ENCODE measurements around the gene HCFC1.

The HCFC1 gene

GRCh38 chrX:153974003-153974725, 2.5 kb upstream of the HCFC1 start:
- H3K9me3 ChIP-seq (ENCODE audit: control insufficient read depth, low read length): no peaks in the 10 kb centered on the region
- H3K27me3 ChIP-seq (ENCODE audit: control insufficient read depth, insufficient read depth, low read length, poor library complexity, severe bottlenecking): no peaks in the 10 kb centered on the region
- no peaks in the 10 kb centered on the region for H3K36me3 ChIP-seq (ENCODE audit: control insufficient read depth, insufficient read depth, low read length)
- H3K4me3 ChIP-seq (ENCODE audit: insufficient read depth, low read depth, low read length): no peak overlapping the region
- 91 to 92% methylated on average over 14 of the region's 14 CpGs for WGBS, 2 experiments
- no peaks in the 10 kb centered on the region for H3K4me1 ChIP-seq (ENCODE audit: control insufficient read depth, insufficient read depth, low read length)
- no peak overlapping the region for H3K27ac ChIP-seq (ENCODE audit: insufficient read depth, low read depth, low read length, poor library complexity, severe bottlenecking)

GRCh38 chrX:153973127-153974002, 1.7 kb upstream of the HCFC1 start:
- Histone ChIP-seq H3K4me3 (ENCODE audit: insufficient read depth, low read depth, low read length) (peak overlapping the region; percentile 59), H3K4me1 (ENCODE audit: control insufficient read depth, insufficient read depth, low read length) (peaks cover 3% of the 10 kb centered on the region), H3K36me3 (ENCODE audit: control insufficient read depth, insufficient read depth, low read length) (no peaks in the 10 kb centered on the region), H3K27me3 (ENCODE audit: control insufficient read depth, insufficient read depth, low read length, poor library complexity, severe bottlenecking) (no peaks in the 10 kb centered on the region), H3K27ac (ENCODE audit: insufficient read depth, low read depth, low read length, poor library complexity, severe bottlenecking) (peak overlapping the region; percentile 99), H3K9me3 (ENCODE audit: control insufficient read depth, low read length) (no peaks in the 10 kb centered on the region)
- 74 to 80% methylated on average over 14 to 15 of the region's 20 CpGs for WGBS, 2 experiments

- Histone ChIP-seq H3K9me3 (ENCODE audit: control insufficient read depth, low read length) (no peaks in the 10 kb centered on the region), H3K4me3 (ENCODE audit: insufficient read depth, low read depth, low read length) (peak within 1 kb of the TSS; percentile 59)
- WGBS, 2 experiments: 0% methylated on average over 101 to 103 of the region's 103 CpGs
Measured at GRCh38 chrX:153972368-153973126, 929 bp upstream of the HCFC1 start, which contains the start of gene TMEM187. Gene TMEM187 (plus strand): TSS chrX:153972754. CDS start chrX:153982063, 9,309 bp downstream.

DNA sequence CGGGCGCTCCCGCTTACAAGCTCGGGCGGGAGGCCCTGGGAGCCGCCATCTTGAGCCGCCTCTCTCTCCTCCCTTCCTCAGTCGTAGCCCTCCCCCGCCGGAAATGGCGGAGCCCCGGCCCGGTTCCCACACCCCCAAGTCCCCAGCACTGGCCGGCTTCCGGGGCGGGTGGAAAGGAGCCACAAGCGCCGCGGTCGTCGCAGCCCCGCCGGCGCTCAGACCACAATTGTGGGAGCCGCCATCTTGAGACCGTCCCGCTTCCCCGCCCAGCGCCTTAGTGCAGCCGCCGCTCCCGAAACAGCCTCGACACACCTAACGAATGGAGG, 531 bp downstream of the HCFC1 start:
- H3K4me3 ChIP-seq (ENCODE audit: insufficient read depth, low read depth, low read length): peak overlapping the region; percentile 59
- WGBS, 2 experiments: 0% methylated on average over 34 of the region's 34 CpGs

More at GRCh38 chrX:153972368-153973126, 929 bp upstream of the HCFC1 start, which contains the start of gene TMEM187:
- Histone ChIP-seq H3K27me3 (ENCODE audit: control insufficient read depth, insufficient read depth, low read length, poor library complexity, severe bottlenecking) (no peaks in the 10 kb centered on the region), H3K36me3 (ENCODE audit: control insufficient read depth, insufficient read depth, low read length) (no peaks in the 10 kb centered on the region), H3K4me1 (ENCODE audit: control insufficient read depth, insufficient read depth, low read length) (peaks cover 11% of the 10 kb centered on the region), H3K27ac (ENCODE audit: insufficient read depth, low read depth, low read length, poor library complexity, severe bottlenecking) (peak within 1 kb of the TSS; percentile 99)

DNA sequence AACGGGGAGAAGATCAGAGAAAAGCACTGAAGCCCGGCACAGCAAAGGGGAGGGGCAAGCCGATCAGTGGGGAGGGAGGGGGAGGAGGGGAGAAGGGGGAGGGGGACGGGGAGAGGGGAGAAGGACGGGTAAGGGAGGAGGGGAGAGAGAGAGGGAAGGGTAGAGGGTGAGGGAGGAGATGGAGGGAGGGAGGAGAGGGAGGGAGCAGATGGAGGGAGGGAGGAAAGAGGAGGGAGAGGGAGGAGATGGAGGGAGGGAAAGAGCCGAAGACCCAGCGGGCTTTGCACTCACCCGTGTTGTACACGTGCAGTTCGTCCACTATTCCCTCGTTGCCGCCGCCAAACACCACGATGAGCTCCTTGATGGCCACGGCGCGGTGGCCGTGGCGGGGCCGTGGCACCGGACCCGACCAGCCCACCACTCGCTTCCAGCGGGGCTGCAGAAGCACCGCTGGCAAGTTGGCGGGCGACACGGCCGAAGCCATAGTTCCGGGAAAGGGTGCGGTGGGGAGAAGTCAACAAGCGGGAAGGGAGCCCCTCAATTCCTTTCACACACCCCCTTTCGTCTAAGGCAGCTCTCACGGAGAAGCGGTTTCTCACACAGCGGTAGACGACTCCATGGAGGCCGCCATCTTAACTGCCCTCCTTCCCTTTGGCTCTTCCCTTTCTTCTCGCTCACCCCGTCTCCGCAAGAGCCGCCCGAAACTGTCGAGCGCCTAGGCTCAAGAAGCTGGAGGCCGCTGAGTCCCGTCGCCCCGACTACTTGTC, 1.1 kb downstream of the HCFC1 start:
- Histone ChIP-seq H3K4me1 (ENCODE audit: control insufficient read depth, insufficient read depth, low read length) (peaks cover 21% of the 10 kb centered on the region), H3K36me3 (ENCODE audit: control insufficient read depth, insufficient read depth, low read length) (no peaks in the 10 kb centered on the region), H3K4me3 (ENCODE audit: insufficient read depth, low read depth, low read length) (peak overlapping the region; percentile 59), H3K9me3 (ENCODE audit: control insufficient read depth, low read length) (no peaks in the 10 kb centered on the region), H3K27ac (ENCODE audit: insufficient read depth, low read depth, low read length, poor library complexity, severe bottlenecking) (peak overlapping the region; percentile 99), H3K27me3 (ENCODE audit: control insufficient read depth, insufficient read depth, low read length, poor library complexity, severe bottlenecking) (no peaks in the 10 kb centered on the region)
- 0% methylated on average over 47 of the region's 49 CpGs for WGBS, 2 experiments

More for the DNA sequence above, 531 bp downstream of the HCFC1 start:
- H3K9me3 ChIP-seq (ENCODE audit: control insufficient read depth, low read length): no peaks in the 10 kb centered on the region
- H3K27ac ChIP-seq (ENCODE audit: insufficient read depth, low read depth, low read length, poor library complexity, severe bottlenecking): peak overlapping the region; percentile 99
- H3K36me3 ChIP-seq (ENCODE audit: control insufficient read depth, insufficient read depth, low read length): no peaks in the 10 kb centered on the region
- no peaks in the 10 kb centered on the region for H3K27me3 ChIP-seq (ENCODE audit: control insufficient read depth, insufficient read depth, low read length, poor library complexity, severe bottlenecking)
- peaks cover 21% of the 10 kb centered on the region for H3K4me1 ChIP-seq (ENCODE audit: control insufficient read depth, insufficient read depth, low read length)

DNA sequence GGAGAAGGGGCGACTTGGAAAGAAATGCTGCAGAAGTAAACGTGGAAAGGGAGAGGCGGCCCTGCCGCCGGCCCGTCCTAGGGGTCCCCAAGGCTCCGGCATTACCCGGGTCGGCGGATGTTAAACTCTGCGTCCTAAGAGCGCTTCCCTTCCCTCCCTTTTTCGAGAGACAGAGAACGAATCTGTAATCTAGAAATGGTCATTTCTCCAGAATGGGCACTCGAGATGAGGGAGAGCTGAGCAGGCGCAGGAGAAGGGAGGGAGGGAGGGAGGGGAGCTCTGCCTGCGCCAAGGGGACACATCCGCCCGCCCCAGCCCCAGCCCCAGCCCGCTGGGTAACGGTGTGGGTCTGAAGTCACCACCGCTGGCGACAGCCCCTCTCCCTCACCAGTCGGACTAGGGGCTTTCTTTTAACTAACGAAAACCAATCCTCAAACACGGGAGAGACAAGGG, 1.7 kb downstream of the HCFC1 start:
- peaks cover 21% of the 10 kb centered on the region for H3K4me1 ChIP-seq (ENCODE audit: control insufficient read depth, insufficient read depth, low read length)
- H3K27ac ChIP-seq (ENCODE audit: insufficient read depth, low read depth, low read length, poor library complexity, severe bottlenecking): no peak overlapping the region
- H3K27me3 ChIP-seq (ENCODE audit: control insufficient read depth, insufficient read depth, low read length, poor library complexity, severe bottlenecking): no peaks in the 10 kb centered on the region
- H3K36me3 ChIP-seq (ENCODE audit: control insufficient read depth, insufficient read depth, low read length): no peaks in the 10 kb centered on the region
- WGBS, 2 experiments: 1 to 2% methylated on average over 23 to 24 of the region's 26 CpGs
- no peaks in the 10 kb centered on the region for H3K9me3 ChIP-seq (ENCODE audit: control insufficient read depth, low read length)
- peak overlapping the region; percentile 59 for H3K4me3 ChIP-seq (ENCODE audit: insufficient read depth, low read depth, low read length)

DNA sequence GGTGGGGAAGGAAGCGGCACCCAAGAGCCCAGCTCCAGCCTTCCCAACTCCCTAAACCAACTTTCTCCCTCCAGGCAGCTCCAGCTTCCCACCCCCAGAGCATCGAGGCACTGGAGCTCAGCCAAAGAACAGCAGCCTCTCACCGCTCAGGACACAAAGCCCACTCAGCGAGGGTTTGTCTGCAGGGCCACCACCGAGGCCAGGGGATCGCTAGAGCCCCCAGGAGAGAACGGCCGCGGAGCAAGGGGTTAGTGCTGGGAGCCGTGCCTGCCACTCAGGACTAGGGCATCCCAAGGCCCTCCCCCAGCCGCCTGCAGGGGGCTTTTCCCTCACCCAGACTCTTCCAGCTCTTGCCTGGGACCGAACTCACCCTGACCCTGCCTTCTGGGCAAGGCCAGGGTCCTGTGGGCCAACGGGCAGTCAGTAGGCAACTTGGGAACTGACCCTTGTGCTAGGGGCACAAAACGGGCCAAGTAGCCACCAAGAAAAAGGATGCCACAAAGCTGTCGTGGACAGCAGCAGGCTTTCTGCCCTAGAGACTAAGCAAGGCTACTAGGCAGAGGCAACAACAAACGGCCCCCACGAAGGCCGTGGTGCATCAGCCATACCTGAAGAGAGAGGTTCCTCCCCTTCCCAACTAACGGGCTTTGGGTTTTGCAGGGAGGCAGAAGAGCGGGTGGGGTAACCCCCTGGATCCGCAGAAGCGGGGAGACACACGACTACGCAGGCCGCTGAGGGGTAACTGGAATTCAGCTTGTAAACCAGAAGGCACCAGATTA, 2.3 kb downstream of the HCFC1 start:
- WGBS, 2 experiments: 3 to 4% methylated on average over 24 to 25 of the region's 25 CpGs
- Histone ChIP-seq H3K9me3 (ENCODE audit: control insufficient read depth, low read length) (no peaks in the 10 kb centered on the region), H3K27me3 (ENCODE audit: control insufficient read depth, insufficient read depth, low read length, poor library complexity, severe bottlenecking) (no peaks in the 10 kb centered on the region), H3K4me3 (ENCODE audit: insufficient read depth, low read depth, low read length) (peak overlapping the region; percentile 59), H3K4me1 (ENCODE audit: control insufficient read depth, insufficient read depth, low read length) (peaks cover 21% of the 10 kb centered on the region), H3K27ac (ENCODE audit: insufficient read depth, low read depth, low read length, poor library complexity, severe bottlenecking) (no peak overlapping the region), H3K36me3 (ENCODE audit: control insufficient read depth, insufficient read depth, low read length) (no peaks in the 10 kb centered on the region)

GRCh38 chrX:153968754-153969124, 2.9 kb downstream of the HCFC1 start:
- Histone ChIP-seq H3K4me1 (ENCODE audit: control insufficient read depth, insufficient read depth, low read length) (peaks cover 21% of the 10 kb centered on the region), H3K27me3 (ENCODE audit: control insufficient read depth, insufficient read depth, low read length, poor library complexity, severe bottlenecking) (no peaks in the 10 kb centered on the region), H3K36me3 (ENCODE audit: control insufficient read depth, insufficient read depth, low read length) (no peaks in the 10 kb centered on the region), H3K9me3 (ENCODE audit: control insufficient read depth, low read length) (no peaks in the 10 kb centered on the region), H3K27ac (ENCODE audit: insufficient read depth, low read depth, low read length, poor library complexity, severe bottlenecking) (peak overlapping the region; percentile 26), H3K4me3 (ENCODE audit: insufficient read depth, low read depth, low read length) (peak overlapping the region; percentile 59)
- WGBS, 2 experiments: 13 to 14% methylated on average over 8 to 12 of the region's 12 CpGs

DNA sequence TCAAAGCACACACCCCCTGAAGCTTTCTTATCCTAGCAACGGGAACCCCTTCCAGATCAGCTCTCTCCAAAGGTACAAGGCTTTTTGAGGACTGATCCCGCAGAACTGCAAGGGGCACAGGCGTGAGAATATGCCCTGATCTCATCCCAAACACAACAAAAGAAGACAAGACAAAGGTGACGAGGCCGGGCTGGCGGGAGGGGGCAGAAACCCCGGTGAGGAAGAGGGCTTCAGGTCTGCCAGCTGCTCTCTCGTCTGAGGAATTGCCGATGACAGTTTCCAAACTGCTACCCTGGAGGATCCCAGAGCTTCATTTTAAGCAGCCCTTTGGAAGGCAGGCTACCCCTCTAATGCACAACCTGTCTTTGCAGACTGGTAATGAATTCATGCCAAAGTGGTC, 3.4 kb downstream of the HCFC1 start:
- Histone ChIP-seq H3K36me3 (ENCODE audit: control insufficient read depth, insufficient read depth, low read length) (peaks cover under 1% of the 10 kb centered on the region), H3K4me1 (ENCODE audit: control insufficient read depth, insufficient read depth, low read length) (peaks cover 21% of the 10 kb centered on the region), H3K27ac (ENCODE audit: insufficient read depth, low read depth, low read length, poor library complexity, severe bottlenecking) (peak overlapping the region; percentile 26), H3K4me3 (ENCODE audit: insufficient read depth, low read depth, low read length) (peak overlapping the region; percentile 59), H3K27me3 (ENCODE audit: control insufficient read depth, insufficient read depth, low read length, poor library complexity, severe bottlenecking) (no peaks in the 10 kb centered on the region), H3K9me3 (ENCODE audit: control insufficient read depth, low read length) (no peaks in the 10 kb centered on the region)
- WGBS, 2 experiments: 15 to 16% methylated on average over 9 of the region's 9 CpGs

All from ectodermal cell (in vitro differentiated cells).